Neural crest cell (in vitro differentiated cells): Measurements from ENCODE around the gene FANCI. TPM values are rescaled to one million over a fixed set of nuclear protein-coding genes. Genes with fewer than 3 reads are reported as not detected.

Experiments used
- DNase-seq: peaks from one replicate; pipeline ENCODE4 v3.0.0; 2021; ENCODE audit warnings: low read depth, mixed read lengths, low spot score
- H3K27ac Mint-ChIP-seq: one replicate; pipeline ENCODE4 v1.8.0; 2021; ENCODE audit warnings: mild to moderate bottlenecking, mixed read lengths; ENCODE audit not compliant: unreplicated experiment
- H3K27me3 Mint-ChIP-seq: 2 replicates; pipeline ENCODE4 v1.8.0; 2021; ENCODE audit warnings: low read depth, mild to moderate bottlenecking, mixed read lengths
- H3K36me3 Mint-ChIP-seq: 2 replicates; pipeline ENCODE4 v1.8.0; 2021; ENCODE audit warnings: low read depth, mild to moderate bottlenecking, mixed read lengths
- H3K4me1 Mint-ChIP-seq: 2 replicates; pipeline ENCODE4 v1.8.0; 2021; ENCODE audit warnings: mixed read lengths
- H3K4me3 Mint-ChIP-seq: one replicate; pipeline ENCODE4 v1.8.0; 2021; ENCODE audit warnings: mild to moderate bottlenecking, mixed read lengths
- H3K9me3 Mint-ChIP-seq: 2 replicates; pipeline ENCODE4 v1.8.0; 2021; ENCODE audit warnings: mixed read lengths
- total RNA-seq: library from RNA; stranded (reverse); gene quantifications from 2 replicates; pipeline ENCODE4 v1.2.1, GENCODE V29; 2021
- TF ChIP-seq, protein P1 (sequence below): fragments of 200-600 bp; sonication (generic); conservative IDR thresholded peaks from 2 replicates; pipeline ENCODE4 v1.5.0; 2021; ENCODE audit warnings: antibody characterized with exemption, mild to moderate bottlenecking

The FANCI gene
- total RNA-seq, 1 donor from 2014 or later = 164 TPM

DNA sequence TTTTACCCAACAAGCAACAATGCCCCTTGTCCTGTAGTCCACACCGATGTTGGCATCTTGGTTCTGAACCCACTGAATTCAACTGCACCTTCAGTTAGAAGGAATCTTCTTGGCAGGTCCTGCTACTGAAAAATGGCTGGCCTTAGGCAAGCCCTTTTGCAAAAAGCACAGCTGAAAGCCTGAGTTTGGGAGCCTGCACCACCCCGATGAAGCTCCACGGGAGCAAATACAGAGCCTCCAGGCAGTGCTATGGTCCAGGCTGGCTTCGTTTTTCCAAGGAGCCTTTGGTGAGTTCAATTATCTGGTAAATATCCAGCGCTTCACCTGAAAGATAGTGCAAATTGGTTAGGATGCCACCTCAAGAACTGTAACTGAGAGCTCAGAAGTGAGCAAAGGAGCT is 72.7 kb downstream of the FANCI start:
- no peaks in the 10 kb centered on the region for H3K4me1 Mint-ChIP-seq
- no peak overlapping the region for H3K27ac Mint-ChIP-seq
- no peak for DNase-seq
- H3K36me3 Mint-ChIP-seq = peaks cover 41% of the 10 kb centered on the region
- H3K4me3 Mint-ChIP-seq = no peak overlapping the region
- no peaks in the 10 kb centered on the region for H3K9me3 Mint-ChIP-seq
- TF ChIP-seq, protein P1, sequence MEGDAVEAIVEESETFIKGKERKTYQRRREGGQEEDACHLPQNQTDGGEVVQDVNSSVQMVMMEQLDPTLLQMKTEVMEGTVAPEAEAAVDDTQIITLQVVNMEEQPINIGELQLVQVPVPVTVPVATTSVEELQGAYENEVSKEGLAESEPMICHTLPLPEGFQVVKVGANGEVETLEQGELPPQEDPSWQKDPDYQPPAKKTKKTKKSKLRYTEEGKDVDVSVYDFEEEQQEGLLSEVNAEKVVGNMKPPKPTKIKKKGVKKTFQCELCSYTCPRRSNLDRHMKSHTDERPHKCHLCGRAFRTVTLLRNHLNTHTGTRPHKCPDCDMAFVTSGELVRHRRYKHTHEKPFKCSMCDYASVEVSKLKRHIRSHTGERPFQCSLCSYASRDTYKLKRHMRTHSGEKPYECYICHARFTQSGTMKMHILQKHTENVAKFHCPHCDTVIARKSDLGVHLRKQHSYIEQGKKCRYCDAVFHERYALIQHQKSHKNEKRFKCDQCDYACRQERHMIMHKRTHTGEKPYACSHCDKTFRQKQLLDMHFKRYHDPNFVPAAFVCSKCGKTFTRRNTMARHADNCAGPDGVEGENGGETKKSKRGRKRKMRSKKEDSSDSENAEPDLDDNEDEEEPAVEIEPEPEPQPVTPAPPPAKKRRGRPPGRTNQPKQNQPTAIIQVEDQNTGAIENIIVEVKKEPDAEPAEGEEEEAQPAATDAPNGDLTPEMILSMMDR = no peak
- H3K27me3 Mint-ChIP-seq = peaks cover 3% of the 10 kb centered on the region

DNA sequence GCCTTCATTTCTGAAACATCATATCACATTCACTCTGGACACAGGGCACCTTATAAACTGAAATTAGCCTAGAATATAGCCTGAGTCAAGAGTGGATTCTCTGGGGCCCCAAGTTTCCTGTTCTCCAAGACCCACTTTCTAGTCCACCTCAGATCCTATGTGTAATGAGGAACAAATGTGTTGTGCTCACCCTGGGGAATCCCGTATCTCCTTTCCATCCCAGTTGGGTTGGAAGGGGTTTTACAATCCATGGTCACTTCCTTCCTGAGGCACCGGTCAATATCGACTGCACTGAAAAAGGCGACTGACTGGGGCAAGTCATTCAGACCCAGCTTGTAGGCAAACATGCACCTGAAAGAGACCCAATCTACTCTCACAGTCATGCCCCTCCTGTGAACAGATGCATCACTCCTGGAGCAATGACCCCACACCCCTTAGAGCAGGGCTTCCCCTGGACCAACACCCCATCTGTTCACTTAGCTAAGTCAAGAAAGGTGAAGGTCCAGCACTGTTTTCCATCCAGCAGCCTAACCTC is 73.5 kb downstream of the FANCI start:
- no peaks in the 10 kb centered on the region for H3K9me3 Mint-ChIP-seq
- H3K4me3 Mint-ChIP-seq = no peak overlapping the region
- TF ChIP-seq, protein P1 = no peak
- H3K36me3 Mint-ChIP-seq = peaks cover 42% of the 10 kb centered on the region
- no peak overlapping the region for H3K27ac Mint-ChIP-seq
- H3K4me1 Mint-ChIP-seq = no peaks in the 10 kb centered on the region
- no peak for DNase-seq
- peaks cover 3% of the 10 kb centered on the region for H3K27me3 Mint-ChIP-seq

DNA sequence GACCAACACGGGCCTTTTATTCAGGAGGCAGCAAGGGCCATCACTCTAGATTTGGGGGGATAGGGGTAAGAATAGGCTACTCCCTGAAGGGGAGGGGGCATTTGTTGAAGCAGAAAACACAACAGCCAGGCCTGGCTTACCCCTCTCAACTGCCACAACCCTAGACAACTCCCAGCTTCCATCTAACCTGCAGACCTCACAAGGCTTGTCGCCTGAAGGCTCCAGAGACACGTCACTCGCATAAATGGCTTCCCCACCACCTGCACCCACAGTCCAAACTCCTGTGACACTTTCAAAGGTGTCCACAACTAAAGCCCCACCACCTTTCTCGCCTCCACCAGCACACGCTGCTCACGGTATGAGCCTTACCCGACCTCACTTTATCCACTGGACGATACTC is 75.9 kb downstream of the FANCI start:
- Mint-ChIP-seq H3K27ac (peak overlapping the region; percentile 4), H3K27me3 (peaks cover 3% of the 10 kb centered on the region)
- TF ChIP-seq, protein P1 = no peak

DNA sequence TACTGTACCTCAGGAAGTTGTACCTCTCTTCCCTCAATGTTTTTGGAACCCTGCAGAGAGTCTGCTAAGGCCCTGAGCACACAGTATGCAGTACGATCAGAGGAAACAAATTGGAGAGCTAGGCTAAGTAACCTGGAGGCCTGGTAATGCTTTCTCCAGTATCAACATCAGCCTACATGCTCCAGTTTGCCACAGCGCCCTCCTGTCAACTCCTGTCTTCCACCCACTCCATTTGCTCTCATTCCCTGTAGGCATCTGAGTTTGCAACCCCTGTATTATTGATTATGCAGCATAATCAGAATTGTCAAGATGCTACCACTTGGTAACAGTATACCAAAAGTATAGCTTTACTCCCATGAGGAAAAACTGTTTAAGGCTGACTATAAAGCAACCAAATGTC is 76.4 kb downstream of the FANCI start:
- H3K4me1 Mint-ChIP-seq = no peaks in the 10 kb centered on the region
- H3K9me3 Mint-ChIP-seq = no peaks in the 10 kb centered on the region
- H3K36me3 Mint-ChIP-seq = peaks cover 42% of the 10 kb centered on the region
- no peak overlapping the region for H3K4me3 Mint-ChIP-seq
- peaks cover 3% of the 10 kb centered on the region for H3K27me3 Mint-ChIP-seq
- peak overlapping the region; percentile 4 for H3K27ac Mint-ChIP-seq
- DNase-seq = no peak
- TF ChIP-seq, protein P1 = no peak

More for the DNA sequence above, 75.9 kb downstream of the FANCI start:
- no peak for DNase-seq
- peaks cover 41% of the 10 kb centered on the region for H3K36me3 Mint-ChIP-seq
- no peaks in the 10 kb centered on the region for H3K9me3 Mint-ChIP-seq
- H3K4me1 Mint-ChIP-seq = no peaks in the 10 kb centered on the region
- no peak overlapping the region for H3K4me3 Mint-ChIP-seq

DNA sequence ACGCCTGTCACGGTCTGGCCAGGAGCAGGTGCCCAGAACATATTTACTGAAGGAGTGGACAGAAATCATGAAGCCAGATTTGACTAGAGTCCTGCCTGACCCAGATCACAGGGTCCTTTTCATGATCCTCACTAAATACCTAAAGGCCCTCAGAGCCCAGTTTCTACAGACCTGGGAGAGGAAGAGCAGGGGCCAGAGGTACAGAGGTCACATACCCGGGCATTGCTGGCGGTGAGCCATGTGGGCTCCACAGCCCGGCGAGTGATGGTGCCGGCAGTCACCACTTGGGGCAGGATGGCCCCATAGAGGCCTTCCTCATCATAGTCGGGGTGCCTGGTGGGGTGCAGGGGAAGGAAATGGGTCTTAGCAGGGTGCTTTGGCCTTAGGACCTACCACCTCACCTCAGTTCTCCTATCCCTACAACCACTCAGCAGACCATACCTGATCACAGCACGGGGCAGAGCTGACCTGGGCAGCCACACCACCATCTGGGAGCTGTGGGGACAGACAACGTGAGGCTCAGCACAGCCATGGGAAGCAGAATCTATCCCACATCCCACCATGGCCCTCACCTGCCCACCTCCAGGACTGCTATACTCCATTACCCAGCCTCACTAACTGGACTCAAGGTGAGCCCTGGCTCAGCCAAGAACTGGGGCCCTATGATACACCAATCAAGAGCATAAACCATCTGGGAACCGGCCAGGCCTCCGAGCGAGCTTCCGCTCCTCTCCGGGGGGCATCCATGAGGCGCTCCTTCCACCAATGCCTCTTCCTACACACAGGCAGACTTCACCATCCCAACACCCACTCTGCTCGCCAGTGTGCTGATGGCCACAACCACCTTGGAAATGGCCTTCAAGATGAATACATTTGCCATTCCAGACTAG is 78.0 kb downstream of the FANCI start:
- Mint-ChIP-seq H3K27ac (no peak overlapping the region), H3K9me3 (no peaks in the 10 kb centered on the region), H3K4me3 (peak overlapping the region; percentile 31), H3K27me3 (peaks cover 3% of the 10 kb centered on the region), H3K36me3 (peaks cover 35% of the 10 kb centered on the region), H3K4me1 (no peaks in the 10 kb centered on the region)
- DNase-seq = no peak
- TF ChIP-seq, protein P1 = peak; percentile 16
